Astrocyte of the spinal cord (primary cell): ENCODE results near the gene USP47.

ENCODE experiments used
- DNase-seq: peaks from one replicate; pipeline ENCODE4 v3.0.0; 2011; ENCODE audit warnings: low read depth, low spot score
- H3K4me3 ChIP-seq: 2 replicates; pipeline ENCODE4 v1.5.1; 2011; ENCODE audit warnings: low read depth, mild to moderate bottlenecking, low read length, moderate library complexity
- in situ Hi-C: cut with HindIII; loops from 2 replicates; pipeline ENCODE4 v1.10.0; 2017; ENCODE audit warnings: low sequenced_read_pairs
- TF ChIP-seq, protein P1 (sequence below): IDR thresholded peaks from 2 replicates; pipeline ENCODE4 v1.5.1; 2012; ENCODE audit warnings: low read depth, mild to moderate bottlenecking, low read length, inconsistent platforms

USP47 gene

DNA sequence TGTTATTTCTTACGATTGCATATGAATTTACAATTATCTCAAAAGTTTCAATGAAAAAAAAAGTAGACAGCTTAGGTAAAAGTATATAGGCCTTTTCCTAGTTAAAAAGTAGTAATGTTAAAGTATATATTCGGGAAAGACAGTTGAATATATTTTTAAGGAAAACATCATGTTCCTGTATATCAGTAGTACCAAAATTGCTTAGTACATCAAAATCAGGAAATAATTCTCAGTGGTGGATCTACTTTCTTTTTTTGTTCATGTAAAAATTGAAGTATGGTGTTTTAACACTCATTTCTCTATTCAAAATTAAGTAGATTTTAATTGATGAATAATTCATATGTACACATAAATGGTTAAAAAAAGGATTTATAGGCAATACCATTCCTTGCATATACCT lies 73.9 kb downstream of the USP47 start:
- in situ Hi-C loops, result no loop called here
- no peak for DNase-seq
- TF ChIP-seq, protein P1, sequence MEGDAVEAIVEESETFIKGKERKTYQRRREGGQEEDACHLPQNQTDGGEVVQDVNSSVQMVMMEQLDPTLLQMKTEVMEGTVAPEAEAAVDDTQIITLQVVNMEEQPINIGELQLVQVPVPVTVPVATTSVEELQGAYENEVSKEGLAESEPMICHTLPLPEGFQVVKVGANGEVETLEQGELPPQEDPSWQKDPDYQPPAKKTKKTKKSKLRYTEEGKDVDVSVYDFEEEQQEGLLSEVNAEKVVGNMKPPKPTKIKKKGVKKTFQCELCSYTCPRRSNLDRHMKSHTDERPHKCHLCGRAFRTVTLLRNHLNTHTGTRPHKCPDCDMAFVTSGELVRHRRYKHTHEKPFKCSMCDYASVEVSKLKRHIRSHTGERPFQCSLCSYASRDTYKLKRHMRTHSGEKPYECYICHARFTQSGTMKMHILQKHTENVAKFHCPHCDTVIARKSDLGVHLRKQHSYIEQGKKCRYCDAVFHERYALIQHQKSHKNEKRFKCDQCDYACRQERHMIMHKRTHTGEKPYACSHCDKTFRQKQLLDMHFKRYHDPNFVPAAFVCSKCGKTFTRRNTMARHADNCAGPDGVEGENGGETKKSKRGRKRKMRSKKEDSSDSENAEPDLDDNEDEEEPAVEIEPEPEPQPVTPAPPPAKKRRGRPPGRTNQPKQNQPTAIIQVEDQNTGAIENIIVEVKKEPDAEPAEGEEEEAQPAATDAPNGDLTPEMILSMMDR, result no peak
- no peak overlapping the region for H3K4me3 ChIP-seq

DNA sequence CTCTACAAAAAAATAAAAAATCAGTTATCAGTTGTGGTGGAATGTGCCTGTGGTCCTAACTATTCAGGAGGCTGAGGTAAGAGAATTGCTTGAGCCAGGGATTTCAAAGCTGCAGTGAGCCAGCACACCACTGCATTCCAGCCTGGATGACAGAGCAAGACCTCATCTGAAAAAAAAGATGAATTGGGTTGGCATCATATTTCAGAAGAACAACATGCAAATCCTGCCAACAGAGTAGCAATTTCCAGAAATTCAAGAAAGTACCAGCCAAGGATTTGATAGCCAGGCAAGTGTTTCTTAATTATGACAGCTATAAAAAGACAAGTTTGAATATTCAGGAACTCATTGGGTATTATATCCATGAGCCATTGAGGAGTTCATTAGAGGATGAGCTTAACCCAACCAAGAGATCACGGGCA lies 75.2 kb downstream of the USP47 start:
- DNase-seq, result peak; percentile 88
- H3K4me3 ChIP-seq, result no peak overlapping the region
- TF ChIP-seq, protein P1, result no peak
- in situ Hi-C loops, result no loop called here

DNA sequence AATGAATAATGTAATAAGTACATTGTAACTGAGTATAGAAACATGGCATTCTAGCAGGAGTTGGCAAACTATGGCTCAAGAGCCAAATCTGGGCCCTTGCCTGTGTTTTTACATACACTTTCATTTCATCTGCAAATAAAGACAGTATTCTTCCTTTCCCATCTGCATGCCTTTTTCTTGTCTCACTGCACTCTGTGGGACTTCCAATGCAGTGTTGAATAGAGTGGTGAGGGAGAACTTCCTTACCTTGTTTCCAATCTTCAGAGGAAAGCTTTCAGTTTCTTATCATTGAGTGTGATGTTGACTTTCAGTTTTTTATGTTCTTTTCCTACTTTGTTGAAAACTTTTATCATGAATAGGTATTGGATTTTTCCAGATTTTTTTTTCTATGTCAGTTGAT lies 82.1 kb downstream of the USP47 start:
- DNase-seq, result no peak
- in situ Hi-C loops, result no loop called here
- no peak overlapping the region for H3K4me3 ChIP-seq
- TF ChIP-seq, protein P1, result no peak

DNA sequence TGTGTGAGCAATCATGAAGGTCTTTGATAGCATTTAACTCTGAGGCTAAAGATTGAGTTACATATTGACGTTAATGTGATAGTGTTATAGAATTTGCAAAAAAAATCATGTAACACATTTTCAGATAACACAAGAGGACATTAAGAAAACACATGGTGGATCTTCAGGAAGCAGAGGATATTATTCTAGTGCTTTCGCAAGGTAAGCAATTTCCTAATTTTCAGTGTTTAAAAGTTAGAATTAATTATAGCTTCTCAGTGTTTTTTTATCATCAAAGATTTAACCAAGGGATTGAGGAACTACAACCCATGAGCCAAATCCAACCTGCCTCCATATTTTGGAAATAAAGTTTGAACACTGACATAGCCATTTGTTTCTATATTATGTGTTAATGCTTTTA lies 88.1 kb downstream of the USP47 start:
- TF ChIP-seq, protein P1, result no peak
- in situ Hi-C loops, result no loop called here
- DNase-seq, result no peak
- no peak overlapping the region for H3K4me3 ChIP-seq

DNA sequence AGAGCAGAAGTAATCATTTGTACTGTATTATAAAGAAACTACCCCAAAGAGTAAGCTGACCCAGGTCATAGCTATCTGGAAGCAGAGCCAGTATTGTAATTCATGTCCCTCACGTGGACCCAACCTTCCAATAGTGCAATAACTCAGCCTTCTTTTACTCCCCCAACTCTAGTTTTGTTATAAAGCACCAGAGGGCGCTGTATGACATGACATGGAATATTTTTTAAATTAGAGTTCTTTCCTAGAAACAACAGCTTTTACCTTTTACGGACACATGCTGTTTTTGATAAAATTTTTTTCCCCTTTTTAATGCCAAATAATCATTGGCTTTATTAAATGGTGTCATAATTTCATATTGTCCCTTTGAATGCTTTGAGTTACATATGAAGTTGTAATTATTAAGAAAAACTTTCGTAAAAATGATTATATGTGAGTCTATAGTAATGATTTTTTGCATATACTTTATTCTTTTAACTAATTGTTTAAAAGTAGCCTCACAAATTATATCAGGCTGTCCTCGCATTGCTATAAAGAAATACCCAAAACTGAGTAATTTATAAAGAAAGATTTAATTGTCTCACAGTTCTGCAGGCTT lies 89.8 kb downstream of the USP47 start:
- TF ChIP-seq, protein P1, result peak; percentile 55
- in situ Hi-C loops, result no loop called here
- peak; percentile 78 for DNase-seq
- H3K4me3 ChIP-seq, result no peak overlapping the region

DNA sequence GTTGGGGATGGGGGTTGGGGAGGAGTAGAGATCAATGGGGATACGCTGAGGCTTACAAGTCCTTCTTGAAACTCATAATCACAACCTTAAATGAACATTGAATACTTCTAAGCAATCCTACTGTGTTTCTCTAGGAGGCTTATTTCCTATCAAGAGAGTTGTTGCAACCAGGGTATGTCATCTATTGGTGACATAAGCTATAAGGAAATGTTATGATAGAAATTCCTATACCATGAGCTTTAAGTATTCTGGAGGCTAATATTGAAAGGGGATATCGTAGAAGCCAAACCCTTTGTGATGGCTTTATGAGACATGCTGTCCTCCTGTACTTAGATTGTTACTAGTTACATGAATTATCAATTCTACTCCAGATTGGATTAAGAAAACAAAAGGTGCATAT lies 93.8 kb downstream of the USP47 start:
- TF ChIP-seq, protein P1, result no peak
- H3K4me3 ChIP-seq, result no peak overlapping the region
- in situ Hi-C loops, result no loop called here
- no peak for DNase-seq
